Astrocyte (in vitro differentiated cells and primary cell): ENCODE data around the gene ABCA5. TPM values are rescaled to one million over a fixed set of nuclear protein-coding genes. Genes with fewer than 3 reads are reported as not detected.

Experiments
- DNase-seq: peaks from one replicate; pipeline ENCODE4 v3.0.0-alpha.2; 2010; ENCODE audit warnings: low read depth
- FAIRE-seq: peaks from 2 replicates; lab custom pipeline; 2011; peaks lifted over from hg19 to GRCh38; lab: Jason Lieb, UNC
- H2AFZ ChIP-seq: 2 replicates; pipeline ENCODE4 v1.6.0; 2012; ENCODE audit warnings: low read depth, low read length, inconsistent platforms
- H3K27ac ChIP-seq: 2 replicates; pipeline ENCODE4 v1.5.1; 2011; ENCODE audit warnings: low read depth, low read length, inconsistent platforms
- H3K27me3 ChIP-seq: 2 replicates; pipeline ENCODE4 v1.6.0; 2011; ENCODE audit warnings: low read length, inconsistent platforms; ENCODE audit not compliant: insufficient read depth
- H3K36me3 ChIP-seq: 2 replicates; pipeline ENCODE4 v1.5.1; 2011; ENCODE audit warnings: low read length, inconsistent platforms; ENCODE audit not compliant: insufficient read depth
- H3K4me1 ChIP-seq: 2 replicates; pipeline ENCODE4 v1.5.1; 2011; ENCODE audit warnings: low read length, inconsistent platforms; ENCODE audit not compliant: insufficient read depth
- H3K4me2 ChIP-seq: 2 replicates; pipeline ENCODE4 v1.6.0; 2012; ENCODE audit warnings: low read length, inconsistent platforms
- H3K4me3 ChIP-seq: 2 replicates; pipeline ENCODE4 v1.5.1; 2011; ENCODE audit warnings: low read depth, mild to moderate bottlenecking, low read length, inconsistent platforms; ENCODE audit not compliant: insufficient read depth
- H3K79me2 ChIP-seq: 2 replicates; pipeline ENCODE4 v1.6.0; 2012; ENCODE audit warnings: mild to moderate bottlenecking, low read length, inconsistent platforms; ENCODE audit not compliant: insufficient read depth
- H3K9ac ChIP-seq: 2 replicates; pipeline ENCODE4 v1.6.0; 2012; ENCODE audit warnings: mild to moderate bottlenecking, low read length, inconsistent platforms
- H3K9me3 ChIP-seq: 2 replicates; pipeline ENCODE4 v1.5.1; 2012; ENCODE audit warnings: low read depth, mild to moderate bottlenecking, low read length, inconsistent platforms; ENCODE audit not compliant: insufficient read depth
- H4K20me1 ChIP-seq: 2 replicates; pipeline ENCODE4 v1.6.0; 2012; ENCODE audit warnings: low read length, inconsistent platforms; ENCODE audit not compliant: insufficient read depth
- H3K27ac Mint-ChIP-seq: one replicate; pipeline ENCODE4 v1.8.0; 2021; ENCODE audit warnings: mild to moderate bottlenecking, mixed read lengths; ENCODE audit not compliant: unreplicated experiment
- H3K27me3 Mint-ChIP-seq: one replicate; pipeline ENCODE4 v1.8.0; 2021; ENCODE audit warnings: low read depth, mixed read lengths; ENCODE audit not compliant: unreplicated experiment
- H3K36me3 Mint-ChIP-seq: one replicate; pipeline ENCODE4 v1.8.0; 2021; ENCODE audit warnings: low read depth, mixed read lengths; ENCODE audit not compliant: unreplicated experiment
- H3K4me1 Mint-ChIP-seq: one replicate; pipeline ENCODE4 v1.8.0; 2021; ENCODE audit warnings: low read depth, mixed read lengths; ENCODE audit not compliant: unreplicated experiment
- H3K4me3 Mint-ChIP-seq: one replicate; pipeline ENCODE4 v1.8.0; 2021; ENCODE audit warnings: mild to moderate bottlenecking, moderate library complexity, mixed read lengths; ENCODE audit not compliant: unreplicated experiment
- H3K9me3 Mint-ChIP-seq: one replicate; pipeline ENCODE4 v1.8.0; 2021; ENCODE audit warnings: mild to moderate bottlenecking, mixed read lengths; ENCODE audit not compliant: unreplicated experiment
- CTCF ChIP-seq: IDR thresholded peaks from 2 replicates; pipeline ENCODE4 v1.5.1; 2011; ENCODE audit warnings: low read depth, mild to moderate bottlenecking, inconsistent platforms, low read length, moderate library complexity; ENCODE audit not compliant: insufficient read depth
- EZH2 ChIP-seq: IDR thresholded peaks from 2 replicates; pipeline ENCODE4 v1.6.1; 2012; ENCODE audit warnings: mild to moderate bottlenecking, low read length, inconsistent platforms; ENCODE audit not compliant: insufficient read depth
- total RNA-seq: library from RNA; stranded (reverse); gene quantifications from 2 replicates; pipeline ENCODE4 v1.2.1, GENCODE V29; 2021

The ABCA5 gene
- total RNA-seq, 1 donor from 2014 or later = 2.6 TPM

GRCh38 chr17:69323806-69324205 is 3.1 kb downstream of the ABCA5 start:
- H3K4me3 Mint-ChIP-seq = no peak overlapping the region
- no peaks in the 10 kb centered on the region for H3K9me3 ChIP-seq
- no peak overlapping the region for H2AFZ ChIP-seq
- FAIRE-seq (no peak), DNase-seq (no peak)
- H3K27ac Mint-ChIP-seq = no peak overlapping the region
- H3K36me3 Mint-ChIP-seq = no peaks in the 10 kb centered on the region
- H3K4me1 ChIP-seq = peaks cover 7% of the 10 kb centered on the region
- no peak overlapping the region for H3K27ac ChIP-seq
- H3K27me3 Mint-ChIP-seq = peaks cover 13% of the 10 kb centered on the region
- peaks cover 3% of the 10 kb centered on the region for H3K4me1 Mint-ChIP-seq
- no peaks in the 10 kb centered on the region for H3K36me3 ChIP-seq
- H3K27me3 ChIP-seq = no peaks in the 10 kb centered on the region
- no peak for TF ChIP-seq CTCF
- H3K4me3 ChIP-seq = no peak overlapping the region
- no peaks in the 10 kb centered on the region for H4K20me1 ChIP-seq
- H3K9ac ChIP-seq = no peak overlapping the region
- no peak overlapping the region for H3K4me2 ChIP-seq
- no peaks in the 10 kb centered on the region for H3K9me3 Mint-ChIP-seq
- no peaks in the 10 kb centered on the region for H3K79me2 ChIP-seq

- Histone ChIP-seq H3K9ac (no peak overlapping the region), H3K4me3 (no peak overlapping the region), H3K36me3 (no peaks in the 10 kb centered on the region), H3K4me1 (peaks cover 4% of the 10 kb centered on the region), H3K4me2 (no peak overlapping the region), H2AFZ (no peak overlapping the region), H3K9me3 (no peaks in the 10 kb centered on the region), H3K27ac (no peak overlapping the region), H4K20me1 (no peaks in the 10 kb centered on the region), H3K79me2 (no peaks in the 10 kb centered on the region), H3K27me3 (no peaks in the 10 kb centered on the region)
- H3K27ac Mint-ChIP-seq = no peak overlapping the region
- FAIRE-seq = no peak
- no peaks in the 10 kb centered on the region for H3K9me3 Mint-ChIP-seq
- H3K27me3 Mint-ChIP-seq = peaks cover 13% of the 10 kb centered on the region
- no peak for DNase-seq
- no peak overlapping the region for H3K4me3 Mint-ChIP-seq
- no peaks in the 10 kb centered on the region for H3K4me1 Mint-ChIP-seq
- no peaks in the 10 kb centered on the region for H3K36me3 Mint-ChIP-seq
- TF ChIP-seq EZH2 (no peak), CTCF (no peak)
Observed at GRCh38 chr17:69320908-69321238, 6.1 kb downstream of the ABCA5 start.

GRCh38 chr17:69320210-69320907 is 6.6 kb downstream of the ABCA5 start:
- Mint-ChIP-seq H3K36me3 (no peaks in the 10 kb centered on the region), H3K9me3 (no peaks in the 10 kb centered on the region), H3K4me3 (no peak overlapping the region), H3K27ac (no peak overlapping the region), H3K27me3 (peaks cover 10% of the 10 kb centered on the region), H3K4me1 (no peaks in the 10 kb centered on the region)
- Histone ChIP-seq H2AFZ (no peak overlapping the region), H3K4me1 (no peaks in the 10 kb centered on the region), H3K79me2 (no peaks in the 10 kb centered on the region), H3K4me2 (no peak overlapping the region), H3K9ac (no peak overlapping the region), H3K9me3 (no peaks in the 10 kb centered on the region), H3K27me3 (no peaks in the 10 kb centered on the region), H3K36me3 (no peaks in the 10 kb centered on the region), H4K20me1 (no peaks in the 10 kb centered on the region), H3K27ac (no peak overlapping the region), H3K4me3 (no peak overlapping the region)
- DNase-seq (no peak), FAIRE-seq (no peak)
- TF ChIP-seq CTCF (no peak), EZH2 (no peak)
